ENCODE results near the gene EPHA4.

GRCh38 chr2:221517146-221517695 lies 54.9 kb downstream of the EPHA4 start:
- TF ChIP-seq CTCF (IDR thresholded peaks at IDR 0.05) (no peak), EZH2 (IDR thresholded peaks at IDR 0.05; ENCODE audit: borderline replicate concordance, insufficient read depth, low read depth, low read length, poor library complexity, severe bottlenecking) (no peak)
